Measurements from ENCODE around the gene NKAIN1.
A peak's percentile ranks its signal among the peaks of the same experiment; 100 is the strongest.

Gene NKAIN1

DNA sequence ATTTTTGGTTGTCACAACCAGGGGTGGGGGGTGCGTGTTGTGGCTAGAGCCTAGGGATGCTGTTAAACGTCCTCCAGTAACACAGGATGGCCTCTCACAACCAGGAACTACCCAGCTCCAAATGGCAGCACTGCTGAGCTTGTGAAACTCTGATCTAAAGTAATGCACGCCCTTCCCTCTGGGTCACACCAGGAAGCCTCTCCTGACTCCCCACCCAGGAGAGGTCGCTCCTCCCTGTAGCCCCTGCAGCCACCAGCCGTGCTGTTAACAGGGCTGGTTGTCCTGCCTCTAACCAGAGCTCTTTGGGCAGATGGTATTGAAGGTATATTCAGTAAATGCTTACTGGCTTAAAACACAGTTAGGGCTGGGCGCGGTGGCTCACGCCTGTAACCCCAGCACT, 73.2 kb downstream of the NKAIN1 start:
- Histone ChIP-seq H3K27ac (no peak overlapping the region), H3K4me3 (no peak overlapping the region)
- TF ChIP-seq, protein P1, sequence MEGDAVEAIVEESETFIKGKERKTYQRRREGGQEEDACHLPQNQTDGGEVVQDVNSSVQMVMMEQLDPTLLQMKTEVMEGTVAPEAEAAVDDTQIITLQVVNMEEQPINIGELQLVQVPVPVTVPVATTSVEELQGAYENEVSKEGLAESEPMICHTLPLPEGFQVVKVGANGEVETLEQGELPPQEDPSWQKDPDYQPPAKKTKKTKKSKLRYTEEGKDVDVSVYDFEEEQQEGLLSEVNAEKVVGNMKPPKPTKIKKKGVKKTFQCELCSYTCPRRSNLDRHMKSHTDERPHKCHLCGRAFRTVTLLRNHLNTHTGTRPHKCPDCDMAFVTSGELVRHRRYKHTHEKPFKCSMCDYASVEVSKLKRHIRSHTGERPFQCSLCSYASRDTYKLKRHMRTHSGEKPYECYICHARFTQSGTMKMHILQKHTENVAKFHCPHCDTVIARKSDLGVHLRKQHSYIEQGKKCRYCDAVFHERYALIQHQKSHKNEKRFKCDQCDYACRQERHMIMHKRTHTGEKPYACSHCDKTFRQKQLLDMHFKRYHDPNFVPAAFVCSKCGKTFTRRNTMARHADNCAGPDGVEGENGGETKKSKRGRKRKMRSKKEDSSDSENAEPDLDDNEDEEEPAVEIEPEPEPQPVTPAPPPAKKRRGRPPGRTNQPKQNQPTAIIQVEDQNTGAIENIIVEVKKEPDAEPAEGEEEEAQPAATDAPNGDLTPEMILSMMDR (IDR thresholded peaks at IDR 0.05) = no peak
- no peak for DNase-seq (ENCODE audit: low spot score)

DNA sequence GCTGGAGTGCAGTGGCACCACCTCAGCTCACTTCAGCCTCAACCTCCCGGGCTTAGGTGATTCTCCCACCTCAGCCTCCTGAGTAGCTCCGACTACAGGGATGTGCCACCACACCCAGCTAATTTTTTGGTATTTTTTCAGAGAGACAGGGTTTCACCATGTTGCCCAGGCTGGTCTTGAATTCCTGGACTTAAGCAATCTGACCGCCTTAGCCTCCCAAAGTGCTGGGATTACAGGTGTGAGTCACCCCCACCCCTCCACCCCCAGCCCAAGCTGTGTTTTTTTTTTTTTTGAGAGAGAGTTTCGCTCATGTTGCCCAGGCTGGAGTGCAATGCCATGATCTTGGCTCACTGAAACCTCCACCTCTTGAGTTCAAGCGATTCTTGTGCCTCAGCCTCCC, 75.4 kb downstream of the NKAIN1 start:
- TF ChIP-seq, protein P1 (IDR thresholded peaks at IDR 0.05) = no peak
- no peak for DNase-seq (ENCODE audit: low spot score)
- Histone ChIP-seq H3K27ac (no peak overlapping the region), H3K4me3 (no peak overlapping the region)

DNA sequence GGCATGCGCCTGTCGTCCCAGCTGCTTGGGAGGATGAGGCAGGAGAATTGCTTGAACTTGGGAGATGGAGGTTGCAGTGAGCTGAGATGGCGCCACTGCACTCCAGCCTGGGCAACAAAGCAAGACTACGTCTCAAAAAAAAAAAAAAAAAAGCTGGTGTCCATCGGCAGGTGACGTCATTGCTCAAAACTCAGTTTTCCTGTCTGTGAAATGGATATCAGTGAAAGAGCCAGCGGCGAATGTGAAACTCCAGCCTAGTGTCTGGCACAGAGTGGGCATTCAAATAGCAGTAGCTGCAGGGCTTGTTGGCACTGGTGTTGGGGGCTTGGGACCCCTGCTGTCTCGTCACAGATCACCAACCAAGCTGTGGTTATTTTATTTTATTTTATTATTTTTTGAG, 75.8 kb downstream of the NKAIN1 start:
- H3K4me3 ChIP-seq = no peak overlapping the region
- no peak for DNase-seq (ENCODE audit: low spot score)
- no peak overlapping the region for H3K27ac ChIP-seq
- TF ChIP-seq, protein P1 (IDR thresholded peaks at IDR 0.05) = no peak

DNA sequence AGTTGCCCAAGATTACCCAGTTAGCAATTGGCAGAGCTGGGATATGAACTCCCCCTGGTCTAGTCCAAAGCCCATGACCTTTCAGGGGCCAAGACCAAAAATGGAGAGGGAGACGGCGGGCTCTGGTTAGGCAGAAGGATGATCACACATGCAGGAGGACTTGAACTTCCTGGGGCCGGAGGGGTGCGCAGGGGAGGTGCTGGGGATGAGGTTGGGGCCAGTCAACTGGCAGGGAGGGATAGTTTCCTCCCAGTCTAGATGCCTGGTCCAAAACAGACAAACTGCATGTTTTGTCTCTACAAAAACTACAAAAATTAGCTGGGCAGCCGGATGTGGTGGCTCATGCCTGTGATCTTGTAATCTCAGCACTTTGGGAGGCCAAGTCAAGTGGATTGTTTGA, 78.1 kb downstream of the NKAIN1 start:
- no peak for DNase-seq (ENCODE audit: low spot score)
- Histone ChIP-seq H3K27ac (no peak overlapping the region), H3K4me3 (no peak overlapping the region)
- TF ChIP-seq, protein P1 (IDR thresholded peaks at IDR 0.05) = no peak

DNA sequence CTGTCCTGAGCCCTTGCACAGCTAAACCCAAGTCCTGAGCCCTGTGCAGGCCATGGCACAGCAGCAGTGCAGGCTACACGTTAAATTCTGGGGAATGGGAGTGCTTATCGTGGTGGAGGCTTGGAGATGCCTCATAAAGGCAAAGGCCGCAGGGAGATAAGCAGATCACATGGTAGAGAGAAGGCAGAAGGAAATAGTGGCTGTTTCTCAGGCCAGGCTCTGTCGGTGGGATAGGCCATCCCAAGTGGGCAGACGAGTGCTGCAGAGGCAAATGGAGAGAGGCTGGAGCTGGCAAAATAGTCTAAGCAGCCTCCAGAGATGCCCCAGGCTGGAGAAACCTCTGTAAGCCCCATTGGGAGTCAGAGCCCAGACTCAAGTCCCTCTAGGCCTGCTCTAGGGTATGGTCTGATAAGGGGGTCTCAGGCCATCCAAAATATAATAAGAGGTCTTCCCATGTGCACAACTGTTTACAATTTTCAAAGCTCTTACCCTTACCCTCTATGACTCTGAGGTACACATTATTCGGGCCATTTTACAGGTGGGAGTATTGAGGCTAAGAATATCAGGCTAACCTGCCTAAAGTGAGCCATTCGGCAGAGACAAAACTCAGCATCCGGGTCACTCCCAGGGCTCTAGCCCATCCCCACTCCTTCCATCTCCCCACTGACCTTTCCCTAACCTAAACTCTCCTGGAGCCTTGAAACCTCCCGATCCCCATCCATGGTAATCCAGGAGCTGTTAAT, 79.6 kb downstream of the NKAIN1 start:
- no peak overlapping the region for H3K27ac ChIP-seq
- TF ChIP-seq, protein P1 (IDR thresholded peaks at IDR 0.05) = no peak
- no peak for DNase-seq (ENCODE audit: low spot score)
- no peak overlapping the region for H3K4me3 ChIP-seq

DNA sequence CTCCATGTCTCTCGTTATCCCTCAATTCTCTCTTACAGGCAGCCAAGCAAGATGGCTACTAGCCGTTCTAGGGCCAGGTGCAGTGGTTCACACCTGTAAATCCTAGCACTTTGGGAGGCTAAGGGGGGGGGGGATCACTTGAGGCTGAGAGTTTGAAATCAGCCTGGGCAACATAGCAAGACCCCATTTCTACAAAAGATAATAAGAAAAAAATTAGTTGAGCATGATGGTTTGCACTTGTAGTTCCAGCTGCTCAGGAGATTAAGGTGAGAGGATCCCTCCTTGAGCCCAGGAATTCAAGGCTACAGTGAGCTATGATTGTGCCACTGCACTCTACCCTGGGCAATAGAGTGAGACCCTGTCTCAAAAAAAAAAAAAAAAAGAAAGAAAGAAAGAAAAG, 80.4 kb downstream of the NKAIN1 start:
- H3K4me3 ChIP-seq = no peak overlapping the region
- TF ChIP-seq, protein P1 (IDR thresholded peaks at IDR 0.05) = no peak
- no peak overlapping the region for H3K27ac ChIP-seq
- DNase-seq (ENCODE audit: low spot score) = no peak

DNA sequence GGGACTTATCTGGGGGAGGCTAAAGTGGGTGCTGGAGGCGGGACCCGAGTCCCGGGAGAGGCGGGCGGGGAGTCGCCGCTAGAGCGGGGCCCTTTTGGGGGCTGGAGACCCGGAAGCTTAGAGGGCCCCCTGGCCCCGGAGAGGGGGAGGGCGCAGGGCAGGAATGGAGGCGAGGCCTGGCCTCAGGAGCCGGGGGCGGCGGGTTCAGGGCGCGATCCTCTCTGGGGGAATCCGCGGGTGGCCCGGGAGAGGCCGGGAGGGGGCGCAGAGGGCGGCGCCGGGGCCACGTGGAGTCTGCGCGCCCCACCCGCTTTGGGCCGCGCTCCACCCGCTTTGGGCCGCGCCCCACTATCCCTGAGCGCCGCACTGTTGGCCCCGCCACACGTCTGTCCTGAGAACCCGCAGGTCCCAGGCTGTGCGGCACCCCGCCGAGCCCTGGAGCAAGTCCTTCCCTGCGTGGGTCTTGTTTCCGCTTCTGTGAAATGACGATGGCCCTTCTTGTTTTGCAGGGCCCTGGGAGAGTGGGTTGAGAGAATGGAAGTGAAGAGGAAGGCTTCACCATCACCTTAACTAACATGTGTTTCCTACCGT, 84.4 kb downstream of the NKAIN1 start:
- DNase-seq (ENCODE audit: low spot score) = peak; percentile 76
- peak overlapping the region; percentile 96 for H3K4me3 ChIP-seq
- TF ChIP-seq, protein P1 (IDR thresholded peaks at IDR 0.05) = no peak
- peak overlapping the region; percentile 67 to 90 for H3K27ac ChIP-seq
